COR-L47 (cell line): Measurements from ENCODE around the gene TNFRSF6B.
"Not testable (repeated sequence)": the region's sequence is repeated elsewhere in the genome, so short reads cannot be mapped to it uniquely, and the experiment has no call there.

ENCODE experiments used
- DNase-seq: peaks from one replicate; lab custom pipeline; 2025; lab: John Stamatoyannopoulos, UW

Gene TNFRSF6B

DNA sequence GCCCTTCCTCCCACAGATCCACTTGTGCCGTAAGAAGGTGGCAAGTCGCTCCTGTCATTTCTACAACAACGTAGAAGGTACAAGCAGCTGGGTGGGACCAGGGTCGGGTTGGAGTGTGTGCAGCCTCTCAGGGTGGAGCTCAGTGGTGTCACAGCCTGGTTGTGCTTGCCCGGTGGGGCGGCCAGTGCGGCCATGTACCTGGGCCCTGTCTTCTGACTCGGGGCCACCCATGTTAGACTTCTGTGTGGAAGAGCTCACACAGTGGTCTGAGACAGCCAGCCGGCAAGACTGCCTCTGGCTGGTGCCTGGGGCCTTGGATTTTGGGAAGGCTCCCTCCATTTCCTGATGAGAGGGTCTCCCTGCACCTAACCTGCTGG lies 33.7 kb upstream of the TNFRSF6B start:
- no peak for DNase-seq

DNA sequence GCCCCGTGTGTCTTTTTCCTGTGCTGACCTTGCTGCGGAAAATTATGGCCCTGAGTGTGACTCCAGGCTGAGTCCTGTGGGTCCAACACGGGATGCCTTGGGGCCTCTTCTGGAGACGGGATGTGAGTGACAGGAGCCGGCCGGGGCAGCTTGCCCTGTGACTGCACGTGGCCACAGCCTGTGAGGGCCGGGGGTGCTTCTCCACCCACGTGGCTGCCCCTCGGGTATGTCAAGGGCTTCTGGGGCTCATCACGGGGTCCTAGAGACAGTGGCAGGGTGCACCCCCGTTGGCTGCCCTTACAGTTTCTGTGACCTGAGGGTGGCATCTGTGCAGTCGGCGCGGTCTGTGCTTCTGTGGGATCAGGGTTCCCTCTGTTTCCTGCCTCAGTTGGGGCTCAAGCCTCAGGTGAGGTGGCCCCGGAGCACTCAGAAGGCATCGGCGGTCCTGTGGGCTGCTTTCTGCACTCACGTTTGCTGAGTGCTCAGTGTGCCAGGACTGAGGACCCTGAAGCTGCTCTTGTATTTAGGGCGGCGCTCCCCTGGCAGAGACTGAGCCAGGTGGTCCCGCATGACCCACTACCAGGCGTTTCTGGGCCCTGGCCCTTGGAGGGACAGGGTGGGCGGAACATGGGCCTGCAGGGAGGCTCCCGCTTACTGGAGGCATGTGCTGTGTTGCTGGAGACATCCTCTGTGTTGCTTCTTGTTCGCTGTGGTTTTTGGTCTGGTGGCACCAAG lies 33.0 kb upstream of the TNFRSF6B start:
- no peak for DNase-seq

DNA sequence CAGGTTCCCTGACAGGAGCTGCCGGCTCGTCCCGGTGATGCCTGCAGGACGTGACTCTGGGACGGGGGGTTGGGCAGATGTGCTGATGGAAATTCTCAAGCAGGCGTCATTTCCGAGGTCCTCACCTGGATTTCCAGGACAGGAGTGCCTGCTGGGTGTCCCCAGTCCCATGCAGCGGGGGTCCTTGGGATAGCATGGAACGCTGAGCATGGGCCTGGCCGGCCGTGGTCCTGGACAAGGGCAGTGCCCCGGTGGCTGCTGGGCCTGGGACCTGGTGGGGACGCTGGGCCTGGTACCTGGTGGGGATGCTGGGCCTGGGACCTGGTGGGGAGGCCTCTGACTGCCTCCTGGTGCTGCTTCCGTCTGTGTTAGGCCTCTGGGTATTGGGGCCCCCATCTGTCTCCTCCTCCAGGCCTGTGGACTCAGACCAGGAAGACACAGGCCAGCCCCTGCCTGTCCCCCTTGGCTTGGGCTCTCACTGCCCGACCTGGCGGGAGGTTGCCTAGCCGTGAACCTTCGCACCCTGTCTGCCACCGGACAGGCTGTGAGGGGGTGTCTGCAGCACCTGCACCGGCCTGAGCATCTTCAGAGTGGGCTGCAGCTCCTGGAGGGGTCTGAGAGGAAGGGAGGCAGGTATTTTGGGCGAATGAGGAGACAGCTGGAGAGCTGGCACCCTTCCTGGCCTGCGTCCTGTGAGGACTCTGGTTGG lies 32.2 kb upstream of the TNFRSF6B start:
- DNase-seq = no peak

DNA sequence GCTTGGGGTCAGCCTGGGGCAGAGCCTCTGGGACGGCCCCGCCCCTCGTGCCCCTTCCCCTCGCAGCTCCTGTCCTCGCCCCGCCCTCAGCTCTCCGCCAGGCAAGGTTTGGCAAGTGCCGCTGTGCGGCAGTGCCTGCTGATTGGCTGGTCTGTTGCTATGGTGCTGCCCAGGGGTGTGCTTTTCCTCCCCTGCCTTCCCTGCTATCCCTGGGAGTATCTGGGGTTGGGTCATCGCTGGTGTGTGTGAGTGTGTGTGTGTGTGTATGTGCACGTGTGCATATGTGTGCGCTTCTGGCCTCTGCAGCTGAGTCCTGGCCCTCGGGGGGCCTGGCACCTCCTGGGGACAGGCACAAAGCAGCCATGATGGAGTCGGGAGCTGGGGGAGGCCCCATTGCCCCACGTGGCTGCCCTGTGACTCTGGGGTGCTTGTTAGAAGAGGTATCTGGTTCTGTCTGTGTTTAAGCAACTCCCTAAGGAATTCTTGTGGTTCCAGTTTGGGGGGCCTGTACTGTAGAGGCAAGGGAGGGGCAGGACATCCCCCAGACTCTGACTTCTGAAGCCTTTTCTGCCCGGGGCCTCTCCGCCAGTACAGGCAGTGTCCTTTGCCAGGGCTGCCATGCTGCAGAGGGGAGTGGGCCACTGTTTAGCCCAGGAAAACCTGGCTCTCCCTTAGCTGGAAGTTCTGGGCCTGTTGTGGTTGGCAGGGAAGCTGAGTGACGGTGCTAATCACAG lies 31.4 kb upstream of the TNFRSF6B start:
- no peak for DNase-seq

DNA sequence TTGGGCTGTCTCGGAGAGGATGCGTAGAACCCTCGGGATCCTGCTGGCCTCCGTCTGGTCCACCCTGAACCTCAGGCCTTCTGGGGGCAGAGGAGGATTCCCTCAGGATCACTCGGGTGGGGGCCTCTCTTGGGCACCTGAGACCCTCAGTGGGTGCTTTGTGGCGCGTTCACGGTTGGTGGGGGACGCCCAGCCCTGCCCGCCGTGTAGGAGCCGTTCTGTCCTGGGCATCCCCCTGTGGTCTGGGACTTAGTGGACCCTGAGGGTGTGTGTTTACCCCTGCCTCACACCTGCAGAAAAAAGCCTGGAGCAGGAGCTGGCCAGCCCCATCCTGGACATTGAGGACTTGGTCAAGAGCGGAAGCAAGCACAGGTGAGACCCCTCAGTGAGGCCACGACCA lies 30.7 kb upstream of the TNFRSF6B start:
- no peak for DNase-seq

DNA sequence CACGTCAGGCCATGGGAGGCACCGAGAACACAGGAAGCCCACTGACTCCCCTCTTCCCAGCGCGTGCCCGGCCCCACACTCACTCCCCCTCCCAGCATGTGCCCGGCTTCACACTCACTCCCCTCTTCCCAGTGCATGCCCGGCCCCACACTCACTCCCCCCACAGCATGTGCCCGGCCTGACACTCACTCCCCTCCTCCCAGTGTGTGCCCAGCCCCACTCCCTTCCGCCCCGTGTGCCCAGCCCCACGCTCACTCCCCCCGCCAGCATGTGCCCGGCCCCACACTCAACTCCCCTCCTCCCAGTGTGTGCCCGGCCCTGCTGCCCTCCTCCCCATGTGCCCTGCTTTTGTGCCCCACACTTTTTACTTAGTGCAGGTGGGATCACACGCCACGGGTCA lies 28.6 kb upstream of the TNFRSF6B start:
- no peak for DNase-seq

DNA sequence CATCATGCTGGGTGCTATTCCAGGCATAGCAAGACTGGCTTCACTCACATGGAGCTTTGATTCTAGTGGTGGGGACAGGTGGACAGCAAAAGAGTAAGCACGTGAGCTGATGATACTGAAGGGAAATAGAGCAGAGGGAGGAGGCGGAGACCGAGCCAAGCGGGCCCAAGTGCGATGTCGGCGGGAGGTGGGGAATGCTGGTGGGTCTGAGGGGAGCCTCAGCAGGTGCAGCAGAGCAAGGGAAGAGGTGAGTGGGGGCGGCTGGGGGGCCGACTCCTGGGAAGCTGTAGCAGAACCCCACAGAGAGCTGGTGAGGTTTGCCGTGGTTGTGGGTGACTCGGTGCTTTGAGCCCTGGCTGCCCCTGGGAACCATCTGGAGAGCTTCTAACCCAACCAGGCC lies 28.1 kb upstream of the TNFRSF6B start:
- no peak for DNase-seq

DNA sequence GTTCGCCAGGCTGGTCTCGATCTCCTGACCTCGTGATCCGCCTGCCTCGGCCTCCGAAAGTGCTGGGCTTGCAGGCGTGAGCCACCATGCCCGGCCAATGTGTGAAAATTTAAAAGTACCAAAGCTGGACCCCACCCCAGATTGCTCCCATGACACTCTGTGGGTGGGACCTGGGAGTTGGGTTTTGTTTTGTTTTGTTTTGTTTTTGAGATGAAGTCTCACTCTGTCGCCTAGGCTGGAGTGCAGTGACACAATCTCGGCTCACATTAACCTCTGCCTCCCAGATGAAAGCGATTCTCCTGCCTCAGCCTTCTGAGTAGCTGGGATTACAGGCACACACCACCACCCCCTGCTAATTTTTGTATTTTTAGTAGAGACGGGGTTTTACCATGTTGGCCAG lies 24.8 kb upstream of the TNFRSF6B start:
- DNase-seq = not testable (repeated sequence)

DNA sequence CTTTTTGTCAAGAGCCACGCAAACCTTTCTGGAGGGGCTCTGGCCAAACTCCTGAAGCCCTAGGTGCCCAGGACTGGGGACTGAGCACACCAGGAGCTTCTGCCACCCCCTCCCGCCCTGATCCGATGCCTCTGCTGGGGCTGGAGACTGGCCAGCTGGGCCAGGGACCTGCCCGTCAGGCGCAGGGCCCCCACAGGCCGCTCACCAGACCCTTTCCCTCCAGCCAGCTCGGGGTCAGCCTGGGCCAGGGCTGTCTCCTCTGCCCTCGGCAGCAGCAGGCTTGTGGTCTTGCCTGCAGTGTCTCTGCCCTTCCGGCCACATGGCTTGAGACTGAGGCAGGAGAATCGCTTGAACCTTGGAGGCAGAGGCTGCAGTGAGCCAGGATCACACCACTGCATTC lies 23.8 kb upstream of the TNFRSF6B start:
- no peak for DNase-seq

DNA sequence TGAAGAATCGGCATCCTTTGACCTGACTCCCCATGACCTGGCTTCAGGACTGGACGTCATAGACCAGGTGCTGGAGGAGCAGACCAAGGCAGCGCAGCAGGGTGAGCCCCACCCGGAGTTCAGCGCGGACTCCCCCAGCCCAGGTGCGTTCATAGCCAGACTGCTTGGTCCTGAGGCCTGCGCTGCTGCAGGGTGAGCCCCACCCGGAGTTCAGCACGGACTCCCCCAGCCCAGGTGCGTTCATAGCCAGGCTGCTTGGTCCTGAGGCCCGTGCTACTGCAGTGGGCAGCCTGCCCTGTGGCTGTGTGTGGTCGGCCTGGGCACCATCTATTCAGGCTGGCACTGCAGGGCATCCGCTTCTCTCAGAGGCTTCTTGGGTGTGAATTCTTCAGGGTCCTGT lies 22.5 kb upstream of the TNFRSF6B start:
- no peak for DNase-seq

DNA sequence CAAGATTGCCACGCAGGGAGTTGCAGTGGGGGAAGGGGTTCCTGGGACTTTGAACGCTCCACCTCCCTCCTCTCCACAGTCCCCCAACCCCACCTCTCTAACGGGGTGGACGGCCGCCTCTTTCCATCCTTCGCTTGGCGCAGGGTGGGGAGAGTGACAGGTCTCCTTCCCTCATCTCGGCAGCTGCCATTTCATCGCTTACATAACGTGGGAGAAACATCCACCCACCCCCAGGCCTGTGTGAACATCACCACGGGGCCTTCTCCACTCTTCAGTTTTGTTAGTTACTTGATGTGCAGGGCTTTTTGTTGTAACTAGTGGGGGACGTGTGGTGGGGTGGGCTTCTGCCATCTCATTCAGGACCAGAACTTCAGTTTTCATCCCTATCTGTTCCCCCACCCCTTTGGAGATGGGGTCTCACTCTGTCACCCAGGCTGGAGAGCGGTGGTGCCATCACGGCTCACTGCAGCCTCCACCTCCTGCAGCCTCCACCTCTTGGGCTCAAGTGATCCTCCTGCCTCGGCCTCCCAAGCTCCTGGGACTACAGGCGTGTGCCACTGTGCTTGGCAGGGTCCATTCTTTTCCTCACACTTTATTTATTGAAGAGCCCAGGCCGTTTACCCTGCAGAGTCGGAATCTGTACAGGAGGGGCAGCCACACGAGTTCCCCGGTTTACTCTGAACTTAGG lies 20.6 kb upstream of the TNFRSF6B start:
- DNase-seq = no peak

DNA sequence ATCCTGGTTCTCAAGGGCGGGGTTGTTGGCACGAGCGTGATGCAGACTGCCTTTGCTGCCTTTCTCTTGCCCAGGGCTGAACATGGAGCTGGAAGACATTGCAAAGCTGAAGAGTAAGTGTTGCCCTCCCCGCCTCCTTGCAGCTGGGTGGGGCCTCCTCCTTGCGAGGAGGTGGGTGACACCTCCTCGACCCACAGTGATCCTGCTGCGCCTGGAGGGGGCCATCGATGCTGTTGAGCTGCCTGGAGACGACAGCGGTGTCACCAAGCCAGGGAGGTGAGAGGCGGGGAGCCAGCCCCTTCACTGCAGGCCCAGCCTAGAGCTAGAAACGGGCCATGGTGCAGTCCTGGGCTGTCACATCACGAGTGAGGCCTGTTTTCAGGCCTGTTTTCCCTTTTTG lies 18.4 kb upstream of the TNFRSF6B start:
- no peak for DNase-seq

DNA sequence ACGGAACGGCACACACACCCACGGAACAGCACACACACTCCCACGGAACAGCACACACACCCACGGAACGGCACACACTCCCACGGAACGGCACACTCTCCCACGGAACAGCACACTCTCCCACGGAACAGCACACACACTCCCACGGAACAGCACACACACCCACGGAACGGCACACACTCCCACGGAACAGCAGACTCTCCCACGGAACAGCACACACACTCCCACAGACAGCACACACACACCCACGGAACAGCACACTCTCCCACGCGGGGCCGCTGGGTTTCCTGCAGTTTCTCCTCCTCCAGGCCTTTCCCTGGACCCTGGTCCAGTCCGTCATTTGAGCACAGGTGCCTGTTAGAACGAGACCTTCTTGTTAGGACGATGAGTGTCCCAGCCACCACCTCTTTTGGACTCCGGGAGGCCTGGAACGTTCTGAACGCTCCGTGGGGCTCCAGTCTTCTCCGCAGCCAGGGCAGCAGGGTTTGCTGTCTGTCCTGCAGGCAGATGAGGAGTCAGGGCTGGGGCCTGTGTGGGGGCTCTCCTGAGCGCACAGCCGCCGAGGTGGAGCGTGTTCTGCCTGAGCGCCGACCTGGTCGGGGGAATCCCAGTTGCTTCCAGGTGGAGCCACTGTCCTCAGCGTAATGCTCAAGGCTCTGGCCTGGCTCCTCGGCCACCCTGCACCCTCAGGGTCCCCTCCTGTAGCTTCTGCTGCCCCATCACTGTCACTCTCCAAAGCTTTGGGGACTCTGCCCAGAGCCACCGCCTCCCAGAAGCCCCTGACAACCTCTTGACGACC lies 17.6 kb upstream of the TNFRSF6B start:
- no peak for DNase-seq

DNA sequence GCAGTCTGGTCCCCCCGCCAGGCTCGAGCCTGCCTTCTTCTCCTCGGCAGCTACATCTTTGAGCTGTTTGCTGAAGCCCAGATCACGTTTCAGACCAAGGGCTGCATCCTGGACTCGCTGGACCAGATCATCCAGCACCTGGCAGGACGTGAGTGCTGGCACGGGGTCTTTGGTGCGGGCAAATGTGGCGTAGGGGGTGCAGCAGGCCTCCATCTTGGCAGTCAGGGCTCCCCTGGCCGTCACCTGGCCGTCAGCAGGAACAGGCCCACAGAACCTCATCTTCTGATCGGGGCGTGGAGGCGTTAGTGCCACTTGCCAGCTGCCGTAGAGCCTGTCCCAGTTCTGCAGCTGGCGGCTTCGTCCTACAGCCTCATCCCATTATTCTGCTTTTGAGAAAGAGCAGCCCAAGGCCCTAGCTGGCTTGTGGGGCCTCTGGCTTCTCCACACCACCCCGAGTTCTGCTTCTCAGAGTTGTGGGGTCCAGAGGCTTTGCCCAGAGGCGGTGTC lies 16.6 kb upstream of the TNFRSF6B start:
- no peak for DNase-seq

DNA sequence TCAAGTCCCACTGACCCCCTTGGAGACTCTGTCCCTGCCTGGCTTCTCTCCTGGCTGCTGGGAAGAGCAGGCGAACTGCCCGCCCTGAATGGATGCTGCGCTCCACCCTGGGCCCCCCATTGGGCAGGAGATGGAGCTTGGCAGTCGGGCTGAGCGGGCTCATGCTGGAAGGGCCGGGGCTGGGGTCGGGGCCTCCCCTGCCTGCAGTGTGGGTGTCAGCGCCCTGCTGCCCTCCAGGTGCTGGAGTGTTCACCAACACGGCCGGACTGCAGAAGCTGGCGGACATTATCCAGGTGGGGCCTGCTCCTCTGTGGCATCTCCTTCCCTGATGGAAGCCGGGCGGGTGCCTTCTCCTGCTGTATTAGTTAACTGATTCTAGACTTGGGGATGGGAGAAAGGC lies 16.0 kb upstream of the TNFRSF6B start:
- DNase-seq = no peak

DNA sequence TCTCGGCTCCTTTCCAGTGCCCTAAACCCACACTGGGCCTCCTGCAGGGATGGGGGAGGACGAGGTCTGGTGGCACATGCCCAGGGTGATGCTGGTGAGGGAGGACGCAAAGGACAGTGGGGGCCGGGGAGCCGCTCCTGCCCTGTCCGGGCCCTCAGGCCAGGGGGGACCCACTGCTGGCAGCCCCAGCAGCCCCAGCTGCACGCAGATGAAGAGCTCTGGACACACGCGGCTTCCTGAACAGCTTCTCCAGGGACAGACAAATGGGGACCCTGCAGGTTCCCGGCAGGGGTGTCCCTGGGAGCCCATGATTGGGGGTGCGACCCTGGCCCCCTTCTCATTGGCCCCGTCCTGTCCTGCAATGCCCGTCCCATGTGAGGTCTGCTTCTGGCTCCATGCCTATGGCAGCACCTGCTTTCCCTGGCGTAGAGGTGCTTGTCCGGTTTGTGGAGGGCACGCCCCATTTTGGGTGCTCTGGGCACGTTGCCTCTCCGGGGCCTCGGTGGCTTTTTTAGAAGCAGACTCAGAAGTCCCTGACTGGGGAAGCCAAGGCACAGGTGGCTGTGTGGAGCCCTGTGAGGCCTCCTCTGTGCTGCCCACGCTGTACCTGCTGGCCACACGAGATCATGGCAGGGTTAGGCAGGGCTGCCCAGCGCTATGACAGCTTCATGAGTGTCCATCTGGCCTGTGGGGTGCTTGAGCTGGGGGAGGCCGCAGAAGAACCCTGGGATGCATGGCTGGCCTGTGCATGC lies 15.4 kb upstream of the TNFRSF6B start:
- no peak for DNase-seq

DNA sequence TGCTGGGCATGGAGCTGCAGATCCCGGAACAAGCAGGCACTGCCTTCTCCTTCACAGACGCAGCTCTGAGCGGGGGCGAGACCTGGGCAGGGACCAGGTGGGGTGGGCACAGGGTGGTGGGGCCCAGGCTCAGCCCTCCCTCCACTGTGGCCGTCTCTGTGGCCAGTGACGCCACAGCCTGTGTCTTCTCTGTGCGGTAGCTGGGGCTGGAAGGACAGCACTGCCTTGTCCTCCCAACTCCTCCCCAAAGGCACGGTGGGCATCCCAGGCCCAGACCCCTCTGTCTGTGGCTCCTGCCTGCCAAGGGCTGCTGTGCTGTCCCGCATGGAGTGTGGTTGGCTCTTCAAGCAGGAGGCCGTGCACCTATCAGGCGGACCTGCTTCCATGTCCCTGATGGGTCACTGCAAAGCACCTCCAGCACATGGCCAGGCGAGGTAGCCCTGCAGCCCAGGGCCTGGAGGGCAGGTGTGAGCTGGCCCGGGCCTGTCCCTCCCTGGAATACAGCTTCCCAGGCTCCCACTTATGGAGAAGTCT lies 14.8 kb upstream of the TNFRSF6B start:
- no peak for DNase-seq

DNA sequence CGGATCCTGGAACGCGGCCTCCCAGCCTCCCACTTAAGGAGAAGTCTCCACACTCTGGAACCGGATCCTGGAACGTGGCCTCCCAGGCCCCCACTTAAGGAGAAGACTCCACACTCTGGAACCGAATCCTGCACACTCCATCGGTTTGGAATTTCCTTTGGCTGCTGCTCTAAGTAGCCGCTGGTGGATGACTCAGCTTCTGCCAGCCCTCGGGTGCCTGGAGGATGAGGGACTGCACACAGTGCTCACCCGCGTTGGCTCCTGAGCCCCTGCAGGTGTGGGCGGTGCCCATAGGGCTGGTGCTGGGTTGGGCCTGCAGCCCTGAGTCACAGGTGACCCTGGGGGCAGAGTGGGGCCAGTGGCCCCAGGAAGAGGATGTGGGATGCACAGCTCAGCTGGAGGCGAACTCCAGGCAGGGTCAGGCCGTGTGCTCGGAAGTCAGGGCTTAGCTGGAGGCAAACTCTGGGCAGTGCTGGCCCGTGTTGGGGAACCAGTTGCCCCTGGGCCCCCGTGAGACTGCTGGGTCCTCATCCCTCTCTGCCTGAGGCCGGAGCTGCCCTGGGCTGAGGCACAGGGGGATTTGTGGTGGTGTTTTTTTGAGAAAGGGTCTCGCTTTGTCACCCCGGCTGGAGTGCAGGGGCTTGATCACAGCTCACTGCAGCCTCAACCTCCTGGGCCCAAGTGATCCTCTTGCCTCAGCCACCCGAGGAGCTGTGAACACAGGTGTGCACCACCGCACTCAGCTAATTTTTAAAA lies 13.9 kb upstream of the TNFRSF6B start:
- no peak for DNase-seq

DNA sequence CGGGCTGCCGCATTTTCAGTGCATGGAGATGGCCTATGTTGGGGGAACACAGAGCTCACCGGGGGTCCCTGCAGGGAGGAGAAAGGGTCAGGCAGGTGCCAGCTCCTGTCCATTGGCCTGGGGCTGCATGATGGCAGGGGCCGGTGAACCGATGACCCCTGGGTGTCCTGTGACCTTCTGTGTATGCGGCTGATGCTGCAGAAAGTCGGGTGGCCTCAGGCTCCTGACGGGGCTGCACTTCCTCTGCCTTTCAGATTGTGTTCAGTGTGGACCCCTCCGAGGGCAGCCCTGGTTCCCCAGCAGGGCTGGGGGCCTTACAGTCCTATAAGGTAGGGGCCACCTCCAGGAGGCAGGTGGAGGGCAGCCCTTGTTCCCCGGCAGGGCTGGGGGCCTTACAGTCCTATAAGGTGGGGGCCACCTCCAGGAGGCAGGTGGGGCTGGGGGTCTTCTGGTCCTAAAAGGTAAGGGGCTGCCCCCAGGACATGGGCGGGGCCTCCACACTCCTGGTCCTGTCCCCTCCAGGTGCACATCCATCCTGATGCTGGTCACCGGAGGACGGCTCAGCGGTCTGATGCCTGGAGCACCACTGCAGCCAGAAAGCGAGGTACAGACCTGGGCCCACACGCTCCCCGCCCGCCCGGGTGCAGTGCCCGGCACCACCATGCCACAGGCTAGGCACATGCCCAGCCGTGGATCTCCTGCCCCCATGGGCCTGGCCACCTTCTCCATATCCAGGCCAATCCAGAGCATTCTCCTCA lies 11.0 kb upstream of the TNFRSF6B start:
- DNase-seq = no peak
